Lower leg skin (tissue), 3 donors: ENCODE data around the gene SOX13.

Source experiments
- CTCF ChIP-seq, 3 donors: fragments of 450-650 bp; IDR thresholded peaks; one replicate each; pipeline ENCODE4 v1.5.1; 2016; ENCODE audit warnings: antibody characterized with exemption in 3 of 3, mild to moderate bottlenecking in 3 of 3, moderate library complexity in 2 of 3
- POLR2A ChIP-seq, 2 donors: fragments of 450-650 bp; IDR thresholded peaks; one replicate each; pipeline ENCODE4 v1.6.1; 2016 to 2017; ENCODE audit warnings: antibody characterized with exemption in 2 of 2, mild to moderate bottlenecking in 1 of 2, moderate library complexity in 1 of 2

- TF ChIP-seq CTCF (IDR thresholded peaks at IDR 0.05), result no peak
- no peak for TF ChIP-seq POLR2A (IDR thresholded peaks at IDR 0.05)
Measured at GRCh38 chr1:204077979-204078696, 5.2 kb downstream of the SOX13 start.
